ENCODE results near the gene CCDC116.

Gene CCDC116

GRCh38 chr22:21589396-21589795 is 43.2 kb upstream of the CCDC116 start:
- Histone ChIP-seq H3K4me3 (IDR thresholded peaks at IDR 0.05; ENCODE audit: insufficient read depth, low read depth, low read length) (no peak overlapping the region), H3K27ac (no peak overlapping the region), H3K4me2 (no peak overlapping the region; the same call in 1 of the 2 replicates), H3K9ac (no peak overlapping the region), H4K20me1 (ENCODE audit: insufficient read depth) (peaks cover 54% of the 10 kb centered on the region; the same call in 1 of the 2 replicates), H3K27me3 (ENCODE audit: insufficient read depth, low read depth) (no peaks in the 10 kb centered on the region), H3K4me1 (ENCODE audit: low read depth, poor library complexity, severe bottlenecking) (peaks cover 56% of the 10 kb centered on the region), H3K79me2 (ENCODE audit: insufficient read depth, low read depth) (peaks cover 94% of the 10 kb centered on the region), H3K36me3 (ENCODE audit: insufficient read depth) (peaks cover 10% of the 10 kb centered on the region; the same call in 1 of the 2 replicates), H2AFZ (ENCODE audit: low read depth) (no peak overlapping the region)
- TF ChIP-seq, protein P1, sequence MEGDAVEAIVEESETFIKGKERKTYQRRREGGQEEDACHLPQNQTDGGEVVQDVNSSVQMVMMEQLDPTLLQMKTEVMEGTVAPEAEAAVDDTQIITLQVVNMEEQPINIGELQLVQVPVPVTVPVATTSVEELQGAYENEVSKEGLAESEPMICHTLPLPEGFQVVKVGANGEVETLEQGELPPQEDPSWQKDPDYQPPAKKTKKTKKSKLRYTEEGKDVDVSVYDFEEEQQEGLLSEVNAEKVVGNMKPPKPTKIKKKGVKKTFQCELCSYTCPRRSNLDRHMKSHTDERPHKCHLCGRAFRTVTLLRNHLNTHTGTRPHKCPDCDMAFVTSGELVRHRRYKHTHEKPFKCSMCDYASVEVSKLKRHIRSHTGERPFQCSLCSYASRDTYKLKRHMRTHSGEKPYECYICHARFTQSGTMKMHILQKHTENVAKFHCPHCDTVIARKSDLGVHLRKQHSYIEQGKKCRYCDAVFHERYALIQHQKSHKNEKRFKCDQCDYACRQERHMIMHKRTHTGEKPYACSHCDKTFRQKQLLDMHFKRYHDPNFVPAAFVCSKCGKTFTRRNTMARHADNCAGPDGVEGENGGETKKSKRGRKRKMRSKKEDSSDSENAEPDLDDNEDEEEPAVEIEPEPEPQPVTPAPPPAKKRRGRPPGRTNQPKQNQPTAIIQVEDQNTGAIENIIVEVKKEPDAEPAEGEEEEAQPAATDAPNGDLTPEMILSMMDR (conservative IDR thresholded peaks at IDR 0.05; ENCODE audit: low read depth, low read length) = no peak

DNA sequence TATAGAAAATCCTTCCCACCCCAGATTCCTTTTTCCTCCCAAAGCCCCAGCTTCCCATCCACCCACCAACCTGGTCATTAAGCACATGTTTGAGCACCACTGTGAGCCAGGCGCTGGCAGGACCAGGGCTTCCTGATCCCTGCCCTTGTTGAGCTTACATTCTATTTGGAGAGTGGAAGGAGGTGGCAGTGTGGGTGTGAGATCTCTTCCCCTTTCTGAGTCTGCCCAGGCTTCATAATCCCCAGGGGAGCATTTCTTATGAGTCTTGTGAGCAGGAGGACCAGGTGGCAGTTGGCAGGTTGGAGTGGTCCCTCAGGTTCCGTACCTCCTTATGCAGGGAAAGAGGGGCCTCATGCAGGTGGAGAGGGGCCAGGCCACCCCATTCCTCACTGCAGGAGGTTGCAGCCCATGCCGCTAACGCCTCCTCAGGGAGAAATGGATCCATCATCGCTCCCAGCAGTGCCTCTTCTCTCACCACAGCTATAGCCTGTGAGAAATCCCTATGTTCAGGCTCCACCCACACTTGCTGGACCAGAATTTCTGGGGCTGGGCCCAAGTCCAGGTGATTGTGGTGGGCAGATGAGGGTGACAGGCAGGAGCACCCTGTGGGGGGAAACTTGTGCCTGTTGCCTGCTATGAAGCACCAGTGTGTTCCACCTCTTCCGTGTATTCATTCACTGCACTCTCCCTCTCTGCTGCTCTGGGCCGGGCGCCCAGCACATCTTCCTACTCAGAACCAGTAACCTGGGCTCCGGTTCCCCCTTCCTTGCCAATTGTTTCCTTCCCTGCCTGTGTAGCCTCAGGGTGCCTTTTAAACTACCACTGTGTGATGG is 41.5 kb upstream of the CCDC116 start:
- peaks cover 46% of the 10 kb centered on the region; the same call in 1 of the 2 replicates for H4K20me1 ChIP-seq (ENCODE audit: insufficient read depth)
- no peak overlapping the region for H3K27ac ChIP-seq

DNA sequence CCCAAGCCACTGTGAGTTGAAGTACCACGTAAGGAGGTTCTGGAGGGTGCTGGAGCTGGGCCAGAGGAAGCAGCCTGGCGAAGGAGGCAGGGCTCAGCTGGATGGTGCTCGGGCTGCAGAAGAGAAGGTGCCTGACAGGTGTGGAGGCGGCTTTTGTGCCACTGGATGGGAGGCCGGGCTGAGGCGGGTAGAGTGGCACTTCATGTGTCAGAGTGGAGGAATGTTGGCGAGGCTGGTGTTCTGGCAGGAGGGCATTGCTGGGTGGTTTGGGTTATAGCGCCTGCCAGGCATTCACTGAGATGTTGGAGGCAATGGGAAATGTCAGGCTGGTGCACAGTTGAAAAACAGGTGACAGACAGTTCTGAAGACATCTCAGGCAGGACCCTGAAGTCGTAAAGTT is 40.9 kb upstream of the CCDC116 start:
- H3K36me3 ChIP-seq (ENCODE audit: insufficient read depth) = peaks cover 17% of the 10 kb centered on the region; the same call in 1 of the 2 replicates
- no peak overlapping the region for H3K9ac ChIP-seq
- peaks cover 41% of the 10 kb centered on the region for H3K4me1 ChIP-seq (ENCODE audit: low read depth, poor library complexity, severe bottlenecking)

More for the DNA sequence above, 41.5 kb upstream of the CCDC116 start:
- Histone ChIP-seq H3K4me1 (ENCODE audit: low read depth, poor library complexity, severe bottlenecking) (peaks cover 48% of the 10 kb centered on the region), H3K79me2 (ENCODE audit: insufficient read depth, low read depth) (peaks cover 94% of the 10 kb centered on the region), H3K27me3 (ENCODE audit: insufficient read depth, low read depth) (no peaks in the 10 kb centered on the region), H3K4me2 (no peak overlapping the region), H3K4me3 (IDR thresholded peaks at IDR 0.05; ENCODE audit: insufficient read depth, low read depth, low read length) (no peak overlapping the region), H3K9ac (no peak overlapping the region), H2AFZ (ENCODE audit: low read depth) (no peak overlapping the region), H3K36me3 (ENCODE audit: insufficient read depth) (peaks cover 14% of the 10 kb centered on the region; the same call in 1 of the 2 replicates)
- TF ChIP-seq, protein P1 (conservative IDR thresholded peaks at IDR 0.05; ENCODE audit: low read depth, low read length) = no peak

DNA sequence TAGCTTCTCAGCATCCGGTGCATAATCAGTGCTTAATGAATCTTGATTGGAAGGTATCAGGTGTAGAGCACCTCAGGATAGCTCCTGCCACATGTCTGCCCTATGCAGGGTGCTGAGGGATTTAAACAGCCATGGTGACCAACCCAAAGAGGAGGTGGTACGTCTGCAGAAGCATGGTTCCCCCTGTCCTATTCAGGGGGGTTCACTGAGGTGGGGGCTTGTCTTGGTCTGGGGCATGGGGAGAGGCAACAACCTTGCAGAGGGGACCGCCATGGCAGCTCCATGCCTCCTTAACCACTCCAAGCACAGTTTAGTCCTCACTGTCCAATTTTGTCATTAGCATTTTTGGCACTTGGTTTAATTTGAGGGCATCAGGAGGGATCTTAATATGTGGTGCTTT is 40.1 kb upstream of the CCDC116 start:
- Histone ChIP-seq H2AFZ (ENCODE audit: low read depth) (no peak overlapping the region), H3K4me3 (IDR thresholded peaks at IDR 0.05; ENCODE audit: insufficient read depth, low read depth, low read length) (no peak overlapping the region), H3K79me2 (ENCODE audit: insufficient read depth, low read depth) (peaks cover 94% of the 10 kb centered on the region), H3K27me3 (ENCODE audit: insufficient read depth, low read depth) (no peaks in the 10 kb centered on the region), H3K9ac (no peak overlapping the region), H3K27ac (no peak overlapping the region), H4K20me1 (ENCODE audit: insufficient read depth) (peaks cover 39% of the 10 kb centered on the region; the same call in 1 of the 2 replicates), H3K36me3 (ENCODE audit: insufficient read depth) (peaks cover 20% of the 10 kb centered on the region; the same call in 1 of the 2 replicates), H3K4me2 (no peak overlapping the region), H3K4me1 (ENCODE audit: low read depth, poor library complexity, severe bottlenecking) (peaks cover 34% of the 10 kb centered on the region)
- TF ChIP-seq, protein P1 (conservative IDR thresholded peaks at IDR 0.05; ENCODE audit: low read depth, low read length) = no peak

More for the DNA sequence above, 40.9 kb upstream of the CCDC116 start:
- H3K27ac ChIP-seq = no peak overlapping the region
- TF ChIP-seq, protein P1 (conservative IDR thresholded peaks at IDR 0.05; ENCODE audit: low read depth, low read length) = no peak
- H3K4me2 ChIP-seq = no peak overlapping the region
- no peak overlapping the region for H2AFZ ChIP-seq (ENCODE audit: low read depth)
- peaks cover 94% of the 10 kb centered on the region for H3K79me2 ChIP-seq (ENCODE audit: insufficient read depth, low read depth)
- H3K27me3 ChIP-seq (ENCODE audit: insufficient read depth, low read depth) = no peaks in the 10 kb centered on the region
- no peak overlapping the region for H3K4me3 ChIP-seq (IDR thresholded peaks at IDR 0.05; ENCODE audit: insufficient read depth, low read depth, low read length)
- H4K20me1 ChIP-seq (ENCODE audit: insufficient read depth) = peaks cover 46% of the 10 kb centered on the region; the same call in 1 of the 2 replicates
